ENCODE results near the gene SEMA3C. TPM values are rescaled to one million over a fixed set of nuclear protein-coding genes. Genes with fewer than 3 reads are reported as not detected.

The SEMA3C gene
- total RNA-seq, 6 experiments from 2014 or later, result 52.4 to 74.6 (median 61.4) TPM

- H3K9me3 Mint-ChIP-seq, result no peaks in the 10 kb centered on the region
- H3K4me3 Mint-ChIP-seq, result no peak overlapping the region
- no peaks in the 10 kb centered on the region for H3K36me3 Mint-ChIP-seq (ENCODE audit: low read depth)
- no peak for TF ChIP-seq CTCF (IDR thresholded peaks at IDR 0.05)
- H3K27ac Mint-ChIP-seq, result no peak overlapping the region
- DNase-seq, result no peak
- H3K4me1 Mint-ChIP-seq (ENCODE audit: low read depth), result peaks cover 46% of the 10 kb centered on the region
- no peaks in the 10 kb centered on the region; the same call in 1 of the 2 replicates for H3K27me3 Mint-ChIP-seq (ENCODE audit: insufficient read depth)
Observed at GRCh38 chr7:80707318-80707717, 211.5 kb downstream of the SEMA3C start.

GRCh38 chr7:80705130-80705781 is 213.6 kb downstream of the SEMA3C start:
- no peak for DNase-seq
- H3K9me3 Mint-ChIP-seq, result no peaks in the 10 kb centered on the region
- no peak for TF ChIP-seq CTCF (IDR thresholded peaks at IDR 0.05)
- H3K36me3 Mint-ChIP-seq (ENCODE audit: low read depth), result no peaks in the 10 kb centered on the region
- no peak overlapping the region for H3K27ac Mint-ChIP-seq
- H3K4me3 Mint-ChIP-seq, result no peak overlapping the region
- peaks cover 53% of the 10 kb centered on the region for H3K4me1 Mint-ChIP-seq (ENCODE audit: low read depth)
- no peaks in the 10 kb centered on the region; the same call in 1 of the 2 replicates for H3K27me3 Mint-ChIP-seq (ENCODE audit: insufficient read depth)

GRCh38 chr7:80703272-80703671 is 215.6 kb downstream of the SEMA3C start:
- Mint-ChIP-seq H3K27ac (no peak overlapping the region), H3K4me1 (ENCODE audit: low read depth) (peaks cover 68% of the 10 kb centered on the region)
- no peak for DNase-seq

GRCh38 chr7:80699721-80700256 is 219.1 kb downstream of the SEMA3C start:
- Mint-ChIP-seq H3K4me3 (no peak overlapping the region), H3K9me3 (no peaks in the 10 kb centered on the region; the same call in 1 of the 2 replicates), H3K36me3 (ENCODE audit: low read depth) (no peaks in the 10 kb centered on the region), H3K27ac (peak overlapping the region; percentile 53), H3K27me3 (ENCODE audit: insufficient read depth) (no peaks in the 10 kb centered on the region; the same call in 1 of the 2 replicates), H3K4me1 (ENCODE audit: low read depth) (peaks cover 45% of the 10 kb centered on the region)
- no peak for DNase-seq
- TF ChIP-seq CTCF (IDR thresholded peaks at IDR 0.05), result no peak

More at GRCh38 chr7:80703272-80703671, 215.6 kb downstream of the SEMA3C start:
- H3K4me3 Mint-ChIP-seq, result no peak overlapping the region
- H3K27me3 Mint-ChIP-seq (ENCODE audit: insufficient read depth), result no peaks in the 10 kb centered on the region; the same call in 1 of the 2 replicates
- H3K9me3 Mint-ChIP-seq, result no peaks in the 10 kb centered on the region
- no peaks in the 10 kb centered on the region for H3K36me3 Mint-ChIP-seq (ENCODE audit: low read depth)
- TF ChIP-seq CTCF (IDR thresholded peaks at IDR 0.05), result no peak

GRCh38 chr7:80699045-80699638 is 219.7 kb downstream of the SEMA3C start:
- Mint-ChIP-seq H3K4me3 (no peak overlapping the region), H3K4me1 (ENCODE audit: low read depth) (peaks cover 44% of the 10 kb centered on the region), H3K27ac (peak overlapping the region; percentile 53), H3K36me3 (ENCODE audit: low read depth) (peaks cover 2% of the 10 kb centered on the region; the same call in 1 of the 2 replicates), H3K9me3 (peaks cover 3% of the 10 kb centered on the region), H3K27me3 (ENCODE audit: insufficient read depth) (no peaks in the 10 kb centered on the region; the same call in 1 of the 2 replicates)
- DNase-seq, result peak; percentile 63
- TF ChIP-seq CTCF (IDR thresholded peaks at IDR 0.05), result peak; percentile 94

Measured in HFFc6 (cell line).